Prostate gland (tissue), 2 donors: ENCODE results near the gene EPX. TPM values are rescaled to one million over a fixed set of nuclear protein-coding genes. Genes with fewer than 3 reads are reported as not detected.

Source experiments
- DNase-seq: peaks from one replicate; pipeline ENCODE4 v3.0.0-alpha.2; 2019; ENCODE audit warnings: low spot score
- H3K27ac ChIP-seq, 2 donors: fragments of 200-600 bp; sonication (generic); 2 replicates each; pipeline ENCODE4 v1.5.1; 2017 to 2019
- H3K27me3 ChIP-seq: fragments of 200-600 bp; sonication (generic); replicated peaks from 2 replicates; pipeline ENCODE4 v1.5.1; 2019; ENCODE audit not compliant: insufficient read depth
- H3K36me3 ChIP-seq, 2 donors: fragments of 200-600 bp; sonication (generic); 1 replicate in 1 of 2; 2 replicates in 1 of 2; pipeline versions ENCODE4 v1.5.1 to v1.8.1; 2017 to 2019
- H3K4me1 ChIP-seq: fragments of 200-600 bp; sonication (generic); replicated peaks from 2 replicates; pipeline ENCODE4 v1.5.1; 2019
- H3K4me3 ChIP-seq, 2 donors: fragments of 200-600 bp; sonication (generic); 2 replicates each; pipeline ENCODE4 v1.5.1; 2017 to 2019
- H3K9me3 ChIP-seq: fragments of 200-600 bp; sonication (generic); 2 replicates; pipeline ENCODE4 v1.5.1; 2017
- CTCF ChIP-seq, 4 experiments: fragments of 200-600 bp in 2 of 4; fragments of 450-650 bp in 2 of 4; sonication (generic) in 2 of 4; IDR thresholded peaks; 1 replicate in 3 of 4; 2 replicates in 1 of 4; pipeline ENCODE4 v1.5.1; 2016 to 2019; ENCODE audit warnings: antibody characterized with exemption in 4 of 4, mild to moderate bottlenecking in 2 of 4, moderate library complexity in 2 of 4
- POLR2A ChIP-seq: fragments of 450-650 bp; IDR thresholded peaks from one replicate; pipeline ENCODE4 v1.6.1; 2016; ENCODE audit warnings: antibody characterized with exemption, mild to moderate bottlenecking
- POLR2AphosphoS5 ChIP-seq: sonication (generic); formaldehyde crosslinking; IDR thresholded peaks from one replicate; pipeline ENCODE4 v1.6.1; 2017; ENCODE audit warnings: antibody characterized with exemption
- WGBS: methylation state at CpG from one replicate; pipeline ENCODE4 v1.1.5; 2018; 5-methylcytosine and 5-hydroxymethylcytosine counted together
- intact Hi-C: fragments of 100-400 bp; cut with DNase I; formaldehyde crosslinking; loops from one replicate; pipeline ENCODE4 v1.14.2; 2022
- total RNA-seq, 2 donors: library from RNA; depleted of rRNA; stranded (reverse); fragments of >200 nt; gene quantifications; one replicate each; pipeline ENCODE4 v1.1.0, GENCODE V29; 2016

Gene EPX
- total RNA-seq, 2 donors from 2014 or later: not detected

DNA sequence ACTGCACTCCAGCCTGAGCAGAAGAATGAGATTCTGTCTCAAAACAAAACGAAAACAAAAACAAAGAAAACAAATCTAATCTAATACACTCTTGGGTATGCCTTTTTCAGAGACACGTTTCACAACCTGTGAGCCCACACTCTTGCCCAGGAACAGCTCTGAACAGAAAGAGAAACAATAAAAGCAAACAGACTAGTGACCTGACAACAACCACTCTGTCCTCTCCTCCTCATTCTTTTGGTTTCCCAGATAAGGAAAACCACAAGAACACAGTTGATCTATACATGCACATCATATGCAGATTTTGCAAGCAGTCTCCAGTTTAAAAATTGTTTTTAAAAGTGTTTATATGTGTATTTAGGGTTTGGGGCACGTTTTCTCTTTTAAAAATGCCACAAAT is 25.2 kb downstream of the EPX start:
- DNase-seq: no peak
- Histone ChIP-seq H3K27me3 (no peaks in the 10 kb centered on the region), H3K27ac (no peak overlapping the region), H3K9me3 (no peaks in the 10 kb centered on the region), H3K36me3 (no peaks in the 10 kb centered on the region), H3K4me3 (no peak overlapping the region), H3K4me1 (no peaks in the 10 kb centered on the region)
- whole genome bisulfite sequencing: 86% methylated on average over 3 of the region's 3 CpGs
- no peak for TF ChIP-seq POLR2AphosphoS5
- TF ChIP-seq POLR2A: no peak
- intact Hi-C loops: no loop called here

DNA sequence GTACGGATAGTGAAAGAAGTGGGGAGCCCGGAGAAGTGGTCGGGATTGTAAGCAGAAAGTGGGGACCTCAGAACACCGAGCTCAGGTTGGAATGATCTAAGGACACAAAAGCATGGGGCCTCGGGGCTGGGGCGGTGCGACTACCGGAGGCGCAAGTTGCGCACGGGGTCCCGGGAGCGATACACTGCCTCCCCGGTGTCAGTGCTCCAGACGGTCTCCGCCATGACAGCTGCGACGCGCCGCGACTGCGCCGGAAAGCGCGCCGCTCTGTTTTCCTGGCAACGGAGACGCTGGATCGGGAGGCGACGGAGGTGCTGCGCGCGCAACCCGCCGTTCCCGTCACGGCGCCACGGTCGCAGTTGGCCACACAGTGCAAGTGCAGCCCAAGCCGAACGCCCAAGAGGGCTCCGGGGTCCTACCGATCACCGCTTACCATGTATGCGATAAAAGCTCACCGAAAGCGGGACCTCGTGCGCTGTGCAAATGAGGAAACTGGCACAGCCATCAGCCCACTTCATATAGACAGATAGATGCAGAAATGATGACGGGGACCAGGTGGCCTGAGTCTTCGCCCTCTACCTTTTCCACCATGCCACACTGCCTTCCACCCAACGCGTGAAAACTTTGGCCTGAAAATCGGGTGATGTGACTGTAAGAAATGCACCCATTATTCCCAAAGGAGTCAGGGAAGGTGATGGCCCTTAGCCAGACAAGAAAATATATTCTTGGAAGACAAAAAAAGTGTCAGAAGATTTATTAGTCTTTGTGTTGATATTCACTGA is 26.7 kb downstream of the EPX start, which contains the start of gene MKS1:
MKS1 (minus strand) TSS at position 249 of the 782 bp plus-strand sequence; CDS start at position 224, 25 bp downstream.
- H3K27ac ChIP-seq: peak within 1 kb of the TSS; percentile 64 to 72
- TF ChIP-seq POLR2AphosphoS5: peak; percentile 94
- TF ChIP-seq POLR2A: peak; percentile 70
- TF ChIP-seq CTCF (IDR thresholded peaks at IDR 0.05): peak; percentile 30 to 82 (median 60)
- H3K4me3 ChIP-seq: peak within 1 kb of the TSS; percentile 48 to 55
- H3K9me3 ChIP-seq: no peaks in the 10 kb centered on the region
- H3K27me3 ChIP-seq: no peaks in the 10 kb centered on the region
- peak; percentile 92 for DNase-seq
- H3K36me3 ChIP-seq: no peaks in the 10 kb centered on the region
- intact Hi-C loops: no loop called here
- no peaks in the 10 kb centered on the region for H3K4me1 ChIP-seq
- 2% methylated on average over 48 of the region's 56 CpGs for WGBS

GRCh38 chr17:58219789-58220183 is 27.3 kb downstream of the EPX start:
- intact Hi-C loops: no loop called here
- Histone ChIP-seq H3K27me3 (no peaks in the 10 kb centered on the region), H3K36me3 (no peaks in the 10 kb centered on the region), H3K9me3 (no peaks in the 10 kb centered on the region), H3K4me1 (no peaks in the 10 kb centered on the region), H3K27ac (peak overlapping the region; percentile 64 to 72), H3K4me3 (peak overlapping the region; percentile 48 to 55)
- 16% methylated on average over 7 of the region's 7 CpGs for WGBS
- DNase-seq: peak; percentile 40
- TF ChIP-seq CTCF (IDR thresholded peaks at IDR 0.05) (no peak), POLR2AphosphoS5 (peak; percentile 43), POLR2A (no peak)

DNA sequence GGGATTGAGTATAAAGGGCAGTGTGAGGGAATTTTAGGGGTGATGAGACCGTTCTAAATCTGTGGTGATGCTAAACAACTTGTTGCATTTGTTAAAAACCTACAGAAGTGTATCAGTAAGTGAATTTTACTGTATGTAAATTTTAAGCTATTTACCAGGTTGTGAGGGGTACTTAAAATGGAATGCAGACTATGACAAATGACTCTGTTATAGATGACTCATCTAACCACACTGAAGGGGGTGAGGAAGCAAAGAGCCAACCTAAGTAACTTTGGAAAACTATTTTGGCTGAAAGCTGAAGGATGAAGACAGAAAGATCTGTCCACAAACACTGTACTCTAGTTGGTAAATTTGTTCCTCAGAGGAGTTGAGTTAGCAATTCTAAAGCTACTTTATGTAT is 31.8 kb downstream of the EPX start:
- DNase-seq: no peak
- H3K36me3 ChIP-seq: no peaks in the 10 kb centered on the region
- H3K27ac ChIP-seq: no peak overlapping the region
- H3K27me3 ChIP-seq: no peaks in the 10 kb centered on the region
- H3K4me3 ChIP-seq: no peak overlapping the region
- no peaks in the 10 kb centered on the region for H3K9me3 ChIP-seq
- TF ChIP-seq POLR2AphosphoS5: no peak
- no peak for TF ChIP-seq CTCF (IDR thresholded peaks at IDR 0.05)
- no peak for TF ChIP-seq POLR2A
- intact Hi-C loops: no loop called here
- WGBS: 43% methylated on average over 1 of the region's 1 CpG
- no peaks in the 10 kb centered on the region for H3K4me1 ChIP-seq

DNA sequence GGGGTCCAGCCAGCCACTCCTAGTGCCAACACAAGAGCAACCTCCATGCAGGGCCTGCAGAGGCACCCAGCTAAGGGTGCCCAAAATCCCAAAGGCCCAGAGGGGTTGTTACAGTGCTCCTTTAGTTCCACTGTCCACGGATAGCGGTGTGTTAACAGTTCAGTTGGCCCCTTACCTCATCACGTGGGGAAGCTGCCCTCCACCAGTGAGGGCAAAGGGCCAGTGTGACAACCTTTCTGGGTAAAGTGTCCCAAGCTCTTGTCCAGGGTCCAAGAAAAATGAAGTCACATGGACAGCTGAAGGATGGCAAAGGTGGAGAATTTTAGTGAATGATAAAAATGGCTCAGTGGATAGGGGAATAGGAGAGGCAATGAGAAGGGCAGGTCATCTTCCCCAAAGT is 35.2 kb downstream of the EPX start:
- no peak overlapping the region for H3K4me3 ChIP-seq
- no peaks in the 10 kb centered on the region for H3K4me1 ChIP-seq
- intact Hi-C loops: no loop called here
- H3K27ac ChIP-seq: no peak overlapping the region
- DNase-seq: no peak
- H3K9me3 ChIP-seq: no peaks in the 10 kb centered on the region
- H3K36me3 ChIP-seq: no peaks in the 10 kb centered on the region
- WGBS: 92% methylated on average over 3 of the region's 3 CpGs
- H3K27me3 ChIP-seq: no peaks in the 10 kb centered on the region
- TF ChIP-seq POLR2AphosphoS5: no peak
- TF ChIP-seq CTCF (IDR thresholded peaks at IDR 0.05): no peak
- TF ChIP-seq POLR2A: no peak
